HL-60 (cell line): ENCODE measurements around the gene ALK.

ENCODE experiments used
- DNase-seq, 2 experiments: peaks; one replicate each; pipeline ENCODE4 v3.0.0-alpha.2; 2010 to 2020; ENCODE audit warnings: low read depth in 1 of 2, low spot score in 1 of 2
- H3K27ac ChIP-seq: fragments of 250-450 bp; sonication (Bioruptor Pico); replicated peaks from 2 replicates; pipeline ENCODE4 v1.5.1; 2020; ENCODE audit warnings: mild to moderate bottlenecking, moderate library complexity
- H3K27me3 ChIP-seq: fragments of 250-450 bp; sonication (Bioruptor Pico); 2 replicates; pipeline ENCODE4 v1.5.1; 2021; ENCODE audit warnings: mild to moderate bottlenecking, moderate library complexity; ENCODE audit not compliant: insufficient read depth, poor library complexity, severe bottlenecking
- H3K4me3 ChIP-seq: replicated peaks from 2 replicates; pipeline ENCODE4 v1.5.1; 2011; ENCODE audit warnings: mild to moderate bottlenecking, control low read depth, low read length; ENCODE audit not compliant: insufficient read depth
- CTCF ChIP-seq: IDR thresholded peaks from one replicate; pipeline ENCODE4 v1.5.1; 2011; ENCODE audit warnings: low read length, control low read depth, inconsistent platforms; ENCODE audit not compliant: insufficient read depth
- GABPA ChIP-seq: IDR thresholded peaks from 2 replicates; pipeline ENCODE4 v1.6.1; 2012; ENCODE audit warnings: low read depth
- POLR2AphosphoS5 ChIP-seq: IDR thresholded peaks from 2 replicates; pipeline ENCODE4 v1.6.1; 2012; ENCODE audit warnings: low read depth
- SPI1 ChIP-seq: IDR thresholded peaks from 2 replicates; pipeline ENCODE4 v1.6.1; 2012; ENCODE audit warnings: low read depth, mild to moderate bottlenecking, borderline replicate concordance
- TF ChIP-seq, protein P1 (sequence below): IDR thresholded peaks from 2 replicates; pipeline ENCODE4 v1.6.1; 2012; ENCODE audit warnings: low read depth; ENCODE audit not compliant: insufficient replicate concordance

Gene ALK

GRCh38 chr2:29562896-29563295 is 358.5 kb downstream of the ALK start:
- no peak for DNase-seq
- no peak overlapping the region for H3K4me3 ChIP-seq
- no peak overlapping the region for H3K27ac ChIP-seq
- TF ChIP-seq GABPA = no peak
- TF ChIP-seq POLR2AphosphoS5 = no peak
- TF ChIP-seq, protein P1, sequence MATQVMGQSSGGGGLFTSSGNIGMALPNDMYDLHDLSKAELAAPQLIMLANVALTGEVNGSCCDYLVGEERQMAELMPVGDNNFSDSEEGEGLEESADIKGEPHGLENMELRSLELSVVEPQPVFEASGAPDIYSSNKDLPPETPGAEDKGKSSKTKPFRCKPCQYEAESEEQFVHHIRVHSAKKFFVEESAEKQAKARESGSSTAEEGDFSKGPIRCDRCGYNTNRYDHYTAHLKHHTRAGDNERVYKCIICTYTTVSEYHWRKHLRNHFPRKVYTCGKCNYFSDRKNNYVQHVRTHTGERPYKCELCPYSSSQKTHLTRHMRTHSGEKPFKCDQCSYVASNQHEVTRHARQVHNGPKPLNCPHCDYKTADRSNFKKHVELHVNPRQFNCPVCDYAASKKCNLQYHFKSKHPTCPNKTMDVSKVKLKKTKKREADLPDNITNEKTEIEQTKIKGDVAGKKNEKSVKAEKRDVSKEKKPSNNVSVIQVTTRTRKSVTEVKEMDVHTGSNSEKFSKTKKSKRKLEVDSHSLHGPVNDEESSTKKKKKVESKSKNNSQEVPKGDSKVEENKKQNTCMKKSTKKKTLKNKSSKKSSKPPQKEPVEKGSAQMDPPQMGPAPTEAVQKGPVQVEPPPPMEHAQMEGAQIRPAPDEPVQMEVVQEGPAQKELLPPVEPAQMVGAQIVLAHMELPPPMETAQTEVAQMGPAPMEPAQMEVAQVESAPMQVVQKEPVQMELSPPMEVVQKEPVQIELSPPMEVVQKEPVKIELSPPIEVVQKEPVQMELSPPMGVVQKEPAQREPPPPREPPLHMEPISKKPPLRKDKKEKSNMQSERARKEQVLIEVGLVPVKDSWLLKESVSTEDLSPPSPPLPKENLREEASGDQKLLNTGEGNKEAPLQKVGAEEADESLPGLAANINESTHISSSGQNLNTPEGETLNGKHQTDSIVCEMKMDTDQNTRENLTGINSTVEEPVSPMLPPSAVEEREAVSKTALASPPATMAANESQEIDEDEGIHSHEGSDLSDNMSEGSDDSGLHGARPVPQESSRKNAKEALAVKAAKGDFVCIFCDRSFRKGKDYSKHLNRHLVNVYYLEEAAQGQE = no peak
- no peak for TF ChIP-seq SPI1
- no peak for TF ChIP-seq CTCF
- H3K27me3 ChIP-seq = peaks cover 4% of the 10 kb centered on the region

GRCh38 chr2:29562319-29562718 is 359.1 kb downstream of the ALK start:
- no peak for DNase-seq
- H3K27me3 ChIP-seq = peaks cover 2% of the 10 kb centered on the region
- no peak for TF ChIP-seq SPI1
- no peak for TF ChIP-seq GABPA
- TF ChIP-seq POLR2AphosphoS5 = no peak
- no peak for TF ChIP-seq CTCF
- TF ChIP-seq, protein P1 = no peak
- H3K4me3 ChIP-seq = no peak overlapping the region
- H3K27ac ChIP-seq = no peak overlapping the region

- TF ChIP-seq, protein P1 = no peak
- TF ChIP-seq CTCF (no peak), POLR2AphosphoS5 (no peak), GABPA (no peak), SPI1 (no peak)
- H3K27ac ChIP-seq = no peak overlapping the region
- peaks cover 2% of the 10 kb centered on the region for H3K27me3 ChIP-seq
- DNase-seq = no peak
- H3K4me3 ChIP-seq = no peak overlapping the region
Measured at GRCh38 chr2:29561628-29562027, 359.8 kb downstream of the ALK start.
